Keratinocyte (primary cell): Measurements from ENCODE around the gene FBN1. TPM values are rescaled to one million over a fixed set of nuclear protein-coding genes. Genes with fewer than 3 reads are reported as not detected.

ENCODE experiments used
- DNase-seq: peaks from one replicate; pipeline ENCODE4 v3.0.0-alpha.2; 2011; ENCODE audit warnings: low read depth, missing footprints, low spot score
- FAIRE-seq: peaks from 2 replicates; lab custom pipeline; 2011; peaks lifted over from hg19 to GRCh38; lab: Jason Lieb, UNC
- H2AFZ ChIP-seq: 2 replicates; pipeline ENCODE4 v1.6.0; 2012; ENCODE audit warnings: low read length, control low read depth, inconsistent platforms; ENCODE audit not compliant: control insufficient read depth
- H3K27ac ChIP-seq: 2 replicates; pipeline ENCODE4 v1.5.1; 2011; ENCODE audit warnings: low read length; ENCODE audit not compliant: control insufficient read depth, insufficient read depth
- H3K27me3 ChIP-seq: 3 replicates; pipeline ENCODE4 v1.6.0; 2011; ENCODE audit warnings: low read length; ENCODE audit not compliant: control insufficient read depth, insufficient read depth; ENCODE audit errors: extremely low read depth
- H3K36me3 ChIP-seq, 2 experiments: 2 replicates in 1 of 2; 3 replicates in 1 of 2; pipeline ENCODE4 v1.5.1; 2011; ENCODE audit warnings: low read length in 2 of 2, mild to moderate bottlenecking in 1 of 2; ENCODE audit not compliant: control insufficient read depth in 2 of 2, insufficient read depth in 2 of 2; ENCODE audit errors: extremely low read depth in 1 of 2
- H3K4me1 ChIP-seq: 3 replicates; pipeline ENCODE4 v1.5.1; 2011; ENCODE audit warnings: low read length; ENCODE audit not compliant: control insufficient read depth, insufficient read depth; ENCODE audit errors: extremely low read depth
- H3K4me2 ChIP-seq: 3 replicates; pipeline ENCODE4 v1.6.0; 2011; ENCODE audit warnings: low read depth, low read length; ENCODE audit not compliant: control insufficient read depth, insufficient read depth; ENCODE audit errors: extremely low read depth
- H3K4me3 ChIP-seq, 3 experiments: fragments of 200-600 bp in 1 of 3; sonication (generic) in 1 of 3; 2 replicates in 2 of 3; 3 replicates in 1 of 3; pipeline ENCODE4 v1.5.1; 2011 to 2016; ENCODE audit warnings: low read length in 3 of 3, mild to moderate bottlenecking in 3 of 3, control low read depth in 2 of 3, inconsistent platforms in 1 of 3, low read depth in 1 of 3, mixed read lengths in 1 of 3, mixed run types in 1 of 3, moderate library complexity in 1 of 3; ENCODE audit not compliant: control insufficient read depth in 2 of 3, insufficient read depth in 2 of 3; ENCODE audit errors: extremely low read depth in 1 of 3
- H3K79me2 ChIP-seq: 2 replicates; pipeline ENCODE4 v1.6.0; 2012; ENCODE audit warnings: low read length; ENCODE audit not compliant: control insufficient read depth, insufficient read depth
- H3K9ac ChIP-seq: 3 replicates; pipeline ENCODE4 v1.6.0; 2011; ENCODE audit warnings: low read length; ENCODE audit not compliant: control insufficient read depth, insufficient read depth; ENCODE audit errors: extremely low read depth
- H3K9me1 ChIP-seq: 3 replicates; pipeline ENCODE4 v1.6.0; 2011; ENCODE audit warnings: low read length; ENCODE audit not compliant: control insufficient read depth, insufficient read depth; ENCODE audit errors: extremely low read depth
- H3K9me3 ChIP-seq: 2 replicates; pipeline ENCODE4 v1.5.1; 2012; ENCODE audit warnings: low read depth, low read length; ENCODE audit not compliant: control insufficient read depth
- H4K20me1 ChIP-seq: 3 replicates; pipeline ENCODE4 v1.6.0; 2011; ENCODE audit warnings: low read length; ENCODE audit not compliant: control insufficient read depth, insufficient read depth; ENCODE audit errors: extremely low read depth
- EZH2 ChIP-seq: IDR thresholded peaks from one replicate; pipeline ENCODE4 v1.6.1; 2012; ENCODE audit warnings: inconsistent platforms, mild to moderate bottlenecking, low read length, moderate library complexity
- dilution Hi-C: fragments of 300-500 bp; cut with MboI; formaldehyde crosslinking; loops from one replicate; pipeline ENCODE4 v1.7.0; 2020; ENCODE audit warnings: low sequenced_read_pairs; ENCODE audit not compliant: extremely low pct_ligation_motif_present
- polyA plus RNA-seq, 5 experiments: library from polyadenylated mRNA; depleted of rRNA in 3 of 5; stranded (reverse) in 3 of 5; stranded (forward) in 1 of 5; unstranded in 1 of 5; fragments of >200 nt; gene quantifications; 1 replicate in 1 of 5; 2 replicates in 3 of 5; 3 replicates in 1 of 5; pipeline versions ENCODE4 v1.2.1 to v1.2.3, GENCODE V29; 2011 to 2012; ENCODE audit warnings: missing spikeins in 2 of 5, low read depth in 1 of 5, low replicate concordance in 1 of 5
- TF ChIP-seq, protein P1 (sequence below), 3 experiments: IDR thresholded peaks in 1 of 3; conservative IDR thresholded peaks in 1 of 3; optimal IDR thresholded peaks in 1 of 3; 2 replicates in 2 of 3; 3 replicates in 1 of 3; pipeline versions ENCODE3 to v1.5.1; 2011; ENCODE audit warnings: low read length in 3 of 3, mild to moderate bottlenecking in 3 of 3, moderate library complexity in 2 of 3, control low read depth in 1 of 3, inconsistent platforms in 1 of 3; ENCODE audit not compliant: insufficient read depth in 2 of 3; ENCODE audit errors: extremely low read depth in 1 of 3

The FBN1 gene
- polyA plus RNA-seq, 1 donor (not counting 4 experiments of a cell fraction or from before 2014, with no cell fraction given): 3.5 TPM

- H3K79me2 ChIP-seq: no peaks in the 10 kb centered on the region
- H3K27me3 ChIP-seq: no peaks in the 10 kb centered on the region
- H2AFZ ChIP-seq: no peak overlapping the region
- H3K4me3 ChIP-seq: no peak overlapping the region
- FAIRE-seq (no peak), DNase-seq (no peak)
- dilution Hi-C loops: no loop called here
- H3K4me2 ChIP-seq: no peak overlapping the region
- no peaks in the 10 kb centered on the region for H3K9me3 ChIP-seq
- no peaks in the 10 kb centered on the region for H3K36me3 ChIP-seq
- peaks cover 32% of the 10 kb centered on the region for H3K4me1 ChIP-seq
- TF ChIP-seq, protein P1, sequence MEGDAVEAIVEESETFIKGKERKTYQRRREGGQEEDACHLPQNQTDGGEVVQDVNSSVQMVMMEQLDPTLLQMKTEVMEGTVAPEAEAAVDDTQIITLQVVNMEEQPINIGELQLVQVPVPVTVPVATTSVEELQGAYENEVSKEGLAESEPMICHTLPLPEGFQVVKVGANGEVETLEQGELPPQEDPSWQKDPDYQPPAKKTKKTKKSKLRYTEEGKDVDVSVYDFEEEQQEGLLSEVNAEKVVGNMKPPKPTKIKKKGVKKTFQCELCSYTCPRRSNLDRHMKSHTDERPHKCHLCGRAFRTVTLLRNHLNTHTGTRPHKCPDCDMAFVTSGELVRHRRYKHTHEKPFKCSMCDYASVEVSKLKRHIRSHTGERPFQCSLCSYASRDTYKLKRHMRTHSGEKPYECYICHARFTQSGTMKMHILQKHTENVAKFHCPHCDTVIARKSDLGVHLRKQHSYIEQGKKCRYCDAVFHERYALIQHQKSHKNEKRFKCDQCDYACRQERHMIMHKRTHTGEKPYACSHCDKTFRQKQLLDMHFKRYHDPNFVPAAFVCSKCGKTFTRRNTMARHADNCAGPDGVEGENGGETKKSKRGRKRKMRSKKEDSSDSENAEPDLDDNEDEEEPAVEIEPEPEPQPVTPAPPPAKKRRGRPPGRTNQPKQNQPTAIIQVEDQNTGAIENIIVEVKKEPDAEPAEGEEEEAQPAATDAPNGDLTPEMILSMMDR (optimal IDR thresholded peaks at IDR 0.05 in 1 of 3, IDR thresholded peaks at IDR 0.05 in 1 of 3, conservative IDR thresholded peaks at IDR 0.05 in 1 of 3; ENCODE audit: extremely low read depth in 1 of 3, insufficient read depth in 2 of 3, low read length in 3 of 3): no peak
- no peak for TF ChIP-seq EZH2
- no peak overlapping the region for H3K27ac ChIP-seq
- no peak overlapping the region for H3K9ac ChIP-seq
- H4K20me1 ChIP-seq: no peaks in the 10 kb centered on the region
- no peaks in the 10 kb centered on the region for H3K9me1 ChIP-seq
Observed at GRCh38 chr15:48426941-48427340, 218.6 kb downstream of the FBN1 start.

- TF ChIP-seq, protein P1 (optimal IDR thresholded peaks at IDR 0.05 in 1 of 3, IDR thresholded peaks at IDR 0.05 in 1 of 3, conservative IDR thresholded peaks at IDR 0.05 in 1 of 3; ENCODE audit: extremely low read depth in 1 of 3, insufficient read depth in 2 of 3, low read length in 3 of 3): no peak
- TF ChIP-seq EZH2: no peak
- no peaks in the 10 kb centered on the region for H3K27me3 ChIP-seq
- no peaks in the 10 kb centered on the region for H3K79me2 ChIP-seq
- FAIRE-seq: no peak
- no peak overlapping the region for H3K4me2 ChIP-seq
- no peaks in the 10 kb centered on the region for H3K9me3 ChIP-seq
- H4K20me1 ChIP-seq: no peaks in the 10 kb centered on the region
- no peak for DNase-seq
- no peaks in the 10 kb centered on the region for H3K36me3 ChIP-seq
- no peak overlapping the region for H2AFZ ChIP-seq
- no peak overlapping the region for H3K27ac ChIP-seq
- no peak overlapping the region for H3K9ac ChIP-seq
- dilution Hi-C loops: no loop called here
- no peaks in the 10 kb centered on the region for H3K9me1 ChIP-seq
- peaks cover 32% of the 10 kb centered on the region for H3K4me1 ChIP-seq
- H3K4me3 ChIP-seq: no peak overlapping the region
Observed at GRCh38 chr15:48426044-48426443, 219.5 kb downstream of the FBN1 start.
